CD14-positive monocyte (primary cell): ENCODE measurements around the gene RFNG. TPM values are rescaled to one million over a fixed set of nuclear protein-coding genes. Genes with fewer than 3 reads are reported as not detected.

Source experiments
- DNase-seq, 3 donors: peaks; one replicate each; pipeline ENCODE4 v3.0.0-alpha.2; 2011 to 2022
- H2AFZ ChIP-seq: 2 replicates; pipeline ENCODE4 v1.6.0; 2012; ENCODE audit warnings: mild to moderate bottlenecking, low read depth, low read length, inconsistent platforms; ENCODE audit not compliant: insufficient read depth, poor library complexity, severe bottlenecking
- H3K27ac ChIP-seq, 2 donors: 1 replicate in 1 of 2; 2 replicates in 1 of 2; pipeline ENCODE4 v1.5.1; 2012 to 2013; ENCODE audit warnings: low read length in 2 of 2, control low read depth in 1 of 2, inconsistent platforms in 1 of 2, low read depth in 1 of 2, mild to moderate bottlenecking in 1 of 2
- H3K27me3 ChIP-seq, 2 donors: one replicate each; pipeline versions ENCODE4 v1.6.0 to v1.6.1; 2011 to 2013; ENCODE audit warnings: low read length in 2 of 2; ENCODE audit not compliant: control insufficient read depth in 2 of 2, insufficient read depth in 2 of 2
- H3K36me3 ChIP-seq, 2 donors: replicated peaks in 1 of 2; 1 replicate in 1 of 2; 2 replicates in 1 of 2; pipeline versions ENCODE4 v1.5.1 to v1.6.1; 2012 to 2013; ENCODE audit warnings: low read length in 2 of 2, control low read depth in 1 of 2, inconsistent platforms in 1 of 2, mild to moderate bottlenecking in 1 of 2; ENCODE audit not compliant: insufficient read depth in 2 of 2, control insufficient read depth in 1 of 2
- H3K4me1 ChIP-seq, 2 donors: 1 replicate in 1 of 2; 2 replicates in 1 of 2; pipeline versions ENCODE4 v1.5.1 to v1.6.1; 2012 to 2013; ENCODE audit warnings: low read length in 2 of 2, control low read depth in 1 of 2, inconsistent platforms in 1 of 2, mild to moderate bottlenecking in 1 of 2, moderate library complexity in 1 of 2; ENCODE audit not compliant: insufficient read depth in 2 of 2, control insufficient read depth in 1 of 2
- H3K4me2 ChIP-seq: replicated peaks from 2 replicates; pipeline ENCODE3; 2012; ENCODE audit warnings: low read length, moderate library complexity, mild to moderate bottlenecking; ENCODE audit not compliant: poor library complexity, severe bottlenecking; ENCODE audit errors: extremely low read depth
- H3K4me3 ChIP-seq, 3 experiments: fragments of 200-600 bp in 1 of 3; sonication (generic) in 1 of 3; replicated peaks in 1 of 3; 1 replicate in 2 of 3; 2 replicates in 1 of 3; pipeline ENCODE4 v1.5.1; 2011 to 2013; ENCODE audit warnings: low read length in 3 of 3, mild to moderate bottlenecking in 3 of 3, control low read depth in 2 of 3, low read depth in 2 of 3, inconsistent platforms in 1 of 3, moderate library complexity in 1 of 3
- H3K79me2 ChIP-seq: 2 replicates; pipeline ENCODE4 v1.6.0; 2012; ENCODE audit warnings: mild to moderate bottlenecking, control low read depth, inconsistent platforms, low read length, moderate library complexity; ENCODE audit not compliant: insufficient read depth
- H3K9ac ChIP-seq: 2 replicates; pipeline ENCODE4 v1.6.0; 2017; ENCODE audit warnings: low read length, mild to moderate bottlenecking; ENCODE audit not compliant: insufficient read depth, poor library complexity, severe bottlenecking
- H3K9me3 ChIP-seq, 2 donors: replicated peaks in 1 of 2; 1 replicate in 1 of 2; 2 replicates in 1 of 2; pipeline versions ENCODE4 v1.5.1 to v1.6.1; 2012 to 2013; ENCODE audit warnings: low read length in 2 of 2, control low read depth in 1 of 2; ENCODE audit not compliant: control insufficient read depth in 1 of 2, insufficient read depth in 1 of 2
- H4K20me1 ChIP-seq: 2 replicates; pipeline ENCODE4 v1.6.0; 2012; ENCODE audit warnings: mild to moderate bottlenecking, low read length, control low read depth, moderate library complexity; ENCODE audit not compliant: insufficient read depth
- H3K27ac Mint-ChIP-seq, 7 donors: one replicate each; pipeline ENCODE4 v1.8.0; 2020; ENCODE audit warnings: mild to moderate bottlenecking in 7 of 7, mixed read lengths in 7 of 7, moderate library complexity in 6 of 7, inconsistent platforms in 2 of 7
- H3K27me3 Mint-ChIP-seq, 3 donors: one replicate each; pipeline ENCODE4 v1.8.0; 2021 to 2022; ENCODE audit warnings: low read depth in 3 of 3, mild to moderate bottlenecking in 3 of 3, mixed read lengths in 3 of 3, moderate library complexity in 3 of 3, inconsistent platforms in 1 of 3
- H3K36me3 Mint-ChIP-seq, 2 donors: one replicate each; pipeline ENCODE4 v1.8.0; 2020; ENCODE audit warnings: mixed read lengths in 2 of 2, inconsistent platforms in 1 of 2, mild to moderate bottlenecking in 1 of 2
- H3K4me1 Mint-ChIP-seq: one replicate; pipeline ENCODE4 v1.8.0; 2020; ENCODE audit warnings: mild to moderate bottlenecking, mixed read lengths
- H3K4me3 Mint-ChIP-seq, 2 donors: one replicate each; pipeline ENCODE4 v1.8.0; 2020; ENCODE audit warnings: mild to moderate bottlenecking in 2 of 2, mixed read lengths in 2 of 2, moderate library complexity in 1 of 2
- H3K9me3 Mint-ChIP-seq, 7 donors: one replicate each; pipeline ENCODE4 v1.8.0; 2020 to 2022; ENCODE audit warnings: mixed read lengths in 7 of 7, mild to moderate bottlenecking in 6 of 7, moderate library complexity in 6 of 7, inconsistent platforms in 2 of 7
- WGBS: methylation state at CpG from one replicate; pipeline ENCODE4 v1.1.5; 2013; ENCODE audit warnings: missing lambda C conversion rate; ENCODE audit not compliant: insufficient coverage; 5-methylcytosine and 5-hydroxymethylcytosine counted together
- intact Hi-C, 2 donors: fragments of 100-400 bp; cut with micrococcal nuclease; formaldehyde crosslinking; loops; one replicate each; pipeline versions ENCODE4 v1.15.0 to v1.15.1; 2023
- polyA plus RNA-seq, 3 donors: library from polyadenylated mRNA; depleted of rRNA in 1 of 3; unstranded in 2 of 3; stranded (reverse) in 1 of 3; fragments of 300-500 nt in 2 of 3; fragments of >200 nt in 1 of 3; fragmentation: Illumina TruSeq in 2 of 3; gene quantifications; 1 replicate in 2 of 3; 2 replicates in 1 of 3; pipeline ENCODE4 v1.2.3, GENCODE V29; 2012 to 2021
- TF ChIP-seq, protein P1 (sequence below): fragments of 200-600 bp; IDR thresholded peaks from one replicate; pipeline ENCODE4 v1.8.0; 2022; ENCODE audit warnings: antibody characterized with exemption, mild to moderate bottlenecking

The RFNG gene
- polyA plus RNA-seq, 3 donors = 1.5 to 32.4 (median 4.1) TPM

DNA sequence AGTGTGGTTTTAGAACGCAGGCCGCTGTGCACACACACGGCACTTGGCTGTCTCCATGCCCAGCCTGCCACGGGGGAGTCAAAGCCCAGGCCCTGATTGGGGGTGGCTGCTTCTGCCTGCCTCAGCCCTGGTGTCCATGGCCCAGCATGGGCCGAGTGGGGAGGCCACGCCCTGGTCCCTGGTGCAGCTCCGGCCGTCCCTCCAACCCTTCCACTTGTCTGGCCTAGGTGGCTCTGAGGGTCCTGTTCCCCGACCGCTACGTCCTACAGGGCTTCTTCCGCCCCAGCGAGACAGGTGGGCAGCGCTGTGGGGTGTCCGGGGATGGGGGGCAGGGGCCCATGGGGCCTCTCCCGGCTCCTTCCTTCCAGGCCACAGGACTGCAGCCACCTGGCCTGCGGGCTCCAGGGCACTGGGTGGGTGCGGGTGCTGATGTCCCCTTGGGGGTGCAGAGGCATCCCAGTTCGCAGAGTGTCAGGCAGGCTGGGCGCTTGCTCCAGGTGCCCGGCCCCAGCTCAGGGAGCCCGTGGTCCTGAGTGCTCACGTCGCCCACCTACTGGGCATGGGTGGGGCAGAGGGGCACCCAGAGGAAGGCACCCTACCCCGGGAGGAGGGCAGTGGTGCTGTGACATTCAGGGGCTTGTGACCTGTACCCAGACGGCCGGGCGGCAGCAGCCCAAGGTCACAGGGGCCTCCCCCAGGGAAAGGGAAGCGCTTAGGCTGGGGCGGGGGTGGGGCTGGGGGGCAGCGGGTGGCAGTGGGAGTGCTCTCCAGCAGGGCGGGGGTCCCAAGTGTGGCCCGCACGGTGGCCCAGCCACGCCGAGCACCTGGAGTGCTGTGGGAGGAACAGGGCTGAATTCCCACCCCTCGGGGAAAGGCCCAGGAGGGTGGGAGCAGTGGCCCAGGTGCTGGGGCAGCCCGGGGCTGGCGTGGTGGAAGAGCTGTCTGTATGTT lies 40.8 kb downstream of the RFNG start:
- Histone ChIP-seq H3K79me2 (no peaks in the 10 kb centered on the region), H3K27ac (no peak overlapping the region), H2AFZ (no peak overlapping the region), H4K20me1 (no peaks in the 10 kb centered on the region), H3K4me3 (no peak overlapping the region), H3K9ac (no peak overlapping the region), H3K4me1 (no peaks in the 10 kb centered on the region), H3K9me3 (no peaks in the 10 kb centered on the region), H3K27me3 (no peaks in the 10 kb centered on the region), H3K36me3 (peaks cover 9 to 11% of the 10 kb centered on the region in 2 donors), H3K4me2 (no peak overlapping the region)
- H3K4me1 Mint-ChIP-seq = no peaks in the 10 kb centered on the region
- 97% methylated on average over 29 of the region's 39 CpGs for WGBS
- H3K4me3 Mint-ChIP-seq = no peak overlapping the region
- H3K27ac Mint-ChIP-seq = no peak overlapping the region
- H3K36me3 Mint-ChIP-seq = peaks cover 2 to 17% of the 10 kb centered on the region in 2 donors
- TF ChIP-seq, protein P1, sequence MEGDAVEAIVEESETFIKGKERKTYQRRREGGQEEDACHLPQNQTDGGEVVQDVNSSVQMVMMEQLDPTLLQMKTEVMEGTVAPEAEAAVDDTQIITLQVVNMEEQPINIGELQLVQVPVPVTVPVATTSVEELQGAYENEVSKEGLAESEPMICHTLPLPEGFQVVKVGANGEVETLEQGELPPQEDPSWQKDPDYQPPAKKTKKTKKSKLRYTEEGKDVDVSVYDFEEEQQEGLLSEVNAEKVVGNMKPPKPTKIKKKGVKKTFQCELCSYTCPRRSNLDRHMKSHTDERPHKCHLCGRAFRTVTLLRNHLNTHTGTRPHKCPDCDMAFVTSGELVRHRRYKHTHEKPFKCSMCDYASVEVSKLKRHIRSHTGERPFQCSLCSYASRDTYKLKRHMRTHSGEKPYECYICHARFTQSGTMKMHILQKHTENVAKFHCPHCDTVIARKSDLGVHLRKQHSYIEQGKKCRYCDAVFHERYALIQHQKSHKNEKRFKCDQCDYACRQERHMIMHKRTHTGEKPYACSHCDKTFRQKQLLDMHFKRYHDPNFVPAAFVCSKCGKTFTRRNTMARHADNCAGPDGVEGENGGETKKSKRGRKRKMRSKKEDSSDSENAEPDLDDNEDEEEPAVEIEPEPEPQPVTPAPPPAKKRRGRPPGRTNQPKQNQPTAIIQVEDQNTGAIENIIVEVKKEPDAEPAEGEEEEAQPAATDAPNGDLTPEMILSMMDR = no peak
- intact Hi-C loops = no loop called here
- no peaks in the 10 kb centered on the region for H3K9me3 Mint-ChIP-seq
- H3K27me3 Mint-ChIP-seq = peaks cover 2 to 3% (median 2%) of the 10 kb centered on the region in 3 donors
- DNase-seq = no peak

DNA sequence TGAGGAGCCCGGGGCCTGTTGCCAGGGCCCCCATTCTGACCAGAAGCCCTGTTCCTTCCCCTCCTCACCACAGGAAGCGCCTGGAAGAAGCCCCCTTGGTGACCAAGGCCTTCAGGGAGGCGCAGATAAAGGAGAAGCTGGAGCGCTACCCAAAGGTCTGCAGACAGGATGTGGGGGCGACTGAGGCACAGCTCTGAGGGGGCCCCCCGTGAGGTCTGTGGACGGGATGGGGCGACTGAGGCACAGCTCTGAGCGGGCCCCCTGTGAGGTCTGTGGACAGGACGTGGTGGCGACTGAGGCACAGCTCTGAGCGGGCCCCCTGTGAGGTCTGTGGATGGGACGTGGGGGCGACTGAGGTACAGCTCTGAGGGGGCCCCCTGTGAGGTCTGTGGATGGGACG lies 42.2 kb downstream of the RFNG start:
- peaks cover 2% of the 10 kb centered on the region for H4K20me1 ChIP-seq
- H3K9ac ChIP-seq = no peak overlapping the region
- DNase-seq = no peak
- H3K4me3 Mint-ChIP-seq = no peak overlapping the region
- H3K36me3 ChIP-seq = peaks cover 9 to 11% of the 10 kb centered on the region in 2 donors
- no peaks in the 10 kb centered on the region for H3K79me2 ChIP-seq
- H3K4me1 Mint-ChIP-seq = no peaks in the 10 kb centered on the region
- H3K27me3 ChIP-seq = no peaks in the 10 kb centered on the region
- no peak overlapping the region for H3K4me3 ChIP-seq
- H3K27ac ChIP-seq = no peak overlapping the region
- peaks cover 2 to 17% of the 10 kb centered on the region in 2 donors for H3K36me3 Mint-ChIP-seq
- H3K27me3 Mint-ChIP-seq = peaks cover 2 to 4% (median 2%) of the 10 kb centered on the region in 3 donors
- H3K9me3 ChIP-seq = no peaks in the 10 kb centered on the region
- H3K4me1 ChIP-seq = no peaks in the 10 kb centered on the region
- H3K9me3 Mint-ChIP-seq = no peaks in the 10 kb centered on the region
- TF ChIP-seq, protein P1 = no peak
- H3K27ac Mint-ChIP-seq = peak overlapping the region in 1 of 7 donors; percentile 35
- H2AFZ ChIP-seq = no peak overlapping the region
- H3K4me2 ChIP-seq = no peak overlapping the region
- WGBS = 39% methylated on average over 8 of the region's 15 CpGs
- intact Hi-C loops = no loop called here
